H1 (cell line): ENCODE data around the gene NANOS2. TPM values are rescaled to one million over a fixed set of nuclear protein-coding genes. Genes with fewer than 3 reads are reported as not detected.

Experiments used
- CTCF ChIA-PET: fragments of 300-600 bp; sonication (Branson Sonifier 250); formaldehyde crosslinking; loops from one replicate; lab custom pipeline; 2021; ENCODE audit not compliant: partially characterized antibody; lab: Charles Lee
- POLR2A ChIA-PET: fragments of 300-600 bp; sonication (Branson Sonifier 250); formaldehyde crosslinking; loops from one replicate; lab custom pipeline; 2021; ENCODE audit warnings: inconsistent platforms; ENCODE audit not compliant: partially characterized antibody; lab: Charles Lee
- DNase-seq, 2 experiments: peaks; one replicate each; pipeline versions ENCODE4 v3.0.0 to v3.0.0-alpha.2; 2010 to 2022; ENCODE audit warnings: low spot score in 2 of 2, low read depth in 1 of 2, mixed read lengths in 1 of 2
- FAIRE-seq: peaks from 2 replicates; lab custom pipeline; 2011; peaks lifted over from hg19 to GRCh38; lab: Jason Lieb, UNC
- H2AFZ ChIP-seq: 2 replicates; pipeline ENCODE4 v1.8.1; 2012; ENCODE audit warnings: low read length, inconsistent platforms
- H2AK5ac ChIP-seq: 2 replicates; pipeline ENCODE4 v1.6.1; 2013; ENCODE audit warnings: low read depth, low read length
- H2BK120ac ChIP-seq: replicated peaks from 2 replicates; pipeline ENCODE3; 2013; ENCODE audit warnings: low read depth, low read length, inconsistent platforms
- H2BK12ac ChIP-seq: 2 replicates; pipeline ENCODE4 v1.6.1; 2013; ENCODE audit warnings: low read depth, low read length
- H2BK15ac ChIP-seq: 2 replicates; pipeline ENCODE4 v1.6.1; 2013; ENCODE audit warnings: low read length
- H2BK20ac ChIP-seq: 2 replicates; pipeline ENCODE4 v1.6.1; 2013; ENCODE audit warnings: low read length
- H2BK5ac ChIP-seq: 2 replicates; pipeline ENCODE4 v1.6.1; 2013; ENCODE audit warnings: low read depth, low read length
- H3K14ac ChIP-seq: 2 replicates; pipeline ENCODE4 v1.6.1; 2013; ENCODE audit warnings: inconsistent platforms; ENCODE audit not compliant: insufficient read length
- H3K18ac ChIP-seq: 2 replicates; pipeline ENCODE4 v1.6.1; 2013; ENCODE audit warnings: low read length; ENCODE audit errors: extremely low read depth
- H3K23ac ChIP-seq: 2 replicates; pipeline ENCODE4 v1.6.1; 2013; ENCODE audit warnings: inconsistent platforms; ENCODE audit not compliant: insufficient read length
- H3K23me2 ChIP-seq: 2 replicates; pipeline ENCODE4 v1.6.1; 2013; ENCODE audit warnings: low read depth, low read length
- H3K27ac ChIP-seq: 2 replicates; pipeline ENCODE4 v1.6.1; 2011; ENCODE audit warnings: low read depth, low read length, inconsistent platforms
- H3K27me3 ChIP-seq, 4 experiments: replicated peaks in 1 of 4; 1 replicate in 1 of 4; 2 replicates in 3 of 4; pipeline versions ENCODE4 v1.6.1 to v1.8.1; 2011 to 2013; ENCODE audit warnings: low read length in 3 of 4, mild to moderate bottlenecking in 3 of 4, inconsistent platforms in 2 of 4, mixed read lengths in 2 of 4, moderate library complexity in 1 of 4; ENCODE audit not compliant: control insufficient read depth in 3 of 4, insufficient read depth in 3 of 4; ENCODE audit errors: extremely low read depth in 1 of 4
- H3K36me3 ChIP-seq, 4 experiments: 2 replicates each; pipeline versions ENCODE4 v1.6.1 to v1.8.1; 2011 to 2013; ENCODE audit warnings: mild to moderate bottlenecking in 4 of 4, low read length in 3 of 4, moderate library complexity in 2 of 4, control low read depth in 1 of 4, inconsistent platforms in 1 of 4; ENCODE audit not compliant: insufficient read depth in 4 of 4, control insufficient read depth in 2 of 4
- H3K4ac ChIP-seq: replicated peaks from 2 replicates; pipeline ENCODE3; 2013; ENCODE audit warnings: low read length, low read depth, mixed read lengths, inconsistent platforms; ENCODE audit not compliant: insufficient read length
- H3K4me1 ChIP-seq, 4 experiments: replicated peaks in 1 of 4; 1 replicate in 1 of 4; 2 replicates in 3 of 4; pipeline versions ENCODE4 v1.6.1 to v1.8.1; 2011 to 2013; ENCODE audit warnings: low read length in 3 of 4, inconsistent platforms in 2 of 4, mixed read lengths in 1 of 4; ENCODE audit not compliant: insufficient read depth in 4 of 4, control insufficient read depth in 3 of 4
- H3K4me2 ChIP-seq, 2 experiments: 2 replicates each; pipeline versions ENCODE4 v1.6.1 to v1.8.1; 2011 to 2013; ENCODE audit warnings: low read depth in 2 of 2, low read length in 2 of 2, control low read depth in 1 of 2, inconsistent platforms in 1 of 2, mild to moderate bottlenecking in 1 of 2; ENCODE audit not compliant: insufficient read depth in 1 of 2
- H3K4me3 ChIP-seq, 4 experiments: fragments of 200-600, 300-600 bp in 1 of 4; sonication (generic), shearing (Covaris generic), sonication (Bioruptor Twin) in 1 of 4; 2 replicates each; pipeline versions ENCODE4 v1.5.1 to v1.8.1; 2011 to 2016; ENCODE audit warnings: low read length in 4 of 4, low read depth in 3 of 4, control low read depth in 2 of 4, inconsistent platforms in 2 of 4, mild to moderate bottlenecking in 2 of 4, mixed read lengths in 1 of 4, moderate library complexity in 1 of 4; ENCODE audit not compliant: insufficient read depth in 2 of 4; ENCODE audit errors: extremely low read depth in 1 of 4
- H3K56ac ChIP-seq: replicated peaks from 2 replicates; pipeline ENCODE3; 2013; ENCODE audit warnings: low read depth, mild to moderate bottlenecking, mixed read lengths, low read length, inconsistent platforms; ENCODE audit not compliant: insufficient read length
- H3K79me1 ChIP-seq: 2 replicates; pipeline ENCODE4 v1.6.1; 2013; ENCODE audit warnings: low read depth, low read length, control low read depth
- H3K79me2 ChIP-seq, 2 experiments: 2 replicates each; pipeline versions ENCODE4 v1.6.1 to v1.8.1; 2012 to 2013; ENCODE audit warnings: low read length in 2 of 2, mild to moderate bottlenecking in 2 of 2, inconsistent platforms in 1 of 2; ENCODE audit not compliant: insufficient read depth in 2 of 2, control insufficient read depth in 1 of 2
- H3K9ac ChIP-seq, 4 experiments: replicated peaks in 1 of 4; 1 replicate in 1 of 4; 2 replicates in 3 of 4; pipeline versions ENCODE4 v1.6.1 to v1.8.1; 2011 to 2013; ENCODE audit warnings: low read depth in 3 of 4, low read length in 3 of 4, control low read depth in 2 of 4, mild to moderate bottlenecking in 2 of 4, moderate library complexity in 2 of 4, inconsistent platforms in 1 of 4; ENCODE audit errors: extremely low read depth in 1 of 4
- H3K9me3 ChIP-seq, 2 experiments: 2 replicates each; pipeline versions ENCODE4 v1.6.1 to v1.8.1; 2012 to 2013; ENCODE audit warnings: mild to moderate bottlenecking in 2 of 2, moderate library complexity in 2 of 2, control low read depth in 1 of 2, inconsistent platforms in 1 of 2, low read depth in 1 of 2, low read length in 1 of 2, mixed read lengths in 1 of 2; ENCODE audit not compliant: insufficient read depth in 2 of 2
- H4K20me1 ChIP-seq, 2 experiments: replicated peaks in 1 of 2; 2 replicates each; pipeline versions ENCODE3 to v1.8.1; 2011 to 2013; ENCODE audit warnings: inconsistent platforms in 2 of 2, low read length in 2 of 2, mild to moderate bottlenecking in 1 of 2; ENCODE audit not compliant: insufficient read depth in 2 of 2, control insufficient read depth in 1 of 2
- H4K5ac ChIP-seq: 2 replicates; pipeline ENCODE4 v1.6.1; 2013; ENCODE audit warnings: low read length, low read depth, mixed read lengths, inconsistent platforms; ENCODE audit not compliant: insufficient read length
- H4K8ac ChIP-seq: 2 replicates; pipeline ENCODE4 v1.8.0; 2013; ENCODE audit warnings: mild to moderate bottlenecking, moderate library complexity, low read length, inconsistent platforms; ENCODE audit not compliant: insufficient read depth; ENCODE audit errors: extremely low read depth
- H4K91ac ChIP-seq: replicated peaks from 2 replicates; pipeline ENCODE3; 2013; ENCODE audit warnings: low read length, mixed read lengths, inconsistent platforms; ENCODE audit not compliant: insufficient read length
- ATF2 ChIP-seq: IDR thresholded peaks from 2 replicates; pipeline ENCODE4 v1.6.1; 2012; ENCODE audit warnings: low read length, inconsistent platforms
- ATF3 ChIP-seq: IDR thresholded peaks from 2 replicates; pipeline ENCODE4 v1.6.1; 2011; ENCODE audit warnings: low read depth, mild to moderate bottlenecking, low read length; ENCODE audit not compliant: insufficient read depth
- BCL11A ChIP-seq, 2 experiments: IDR thresholded peaks; one replicate each; pipeline ENCODE4 v1.6.1; 2011; ENCODE audit warnings: low read depth in 2 of 2, low read length in 2 of 2, mild to moderate bottlenecking in 2 of 2
- GABPA ChIP-seq: IDR thresholded peaks from 2 replicates; pipeline ENCODE4 v1.6.1; 2011; ENCODE audit warnings: mild to moderate bottlenecking, low read length, moderate library complexity, borderline replicate concordance; ENCODE audit not compliant: insufficient read depth
- KDM1A ChIP-seq: fragments of 200-600, 300-600 bp; sonication (generic); IDR thresholded peaks from 2 replicates; pipeline ENCODE4 v1.7.1; 2016; ENCODE audit warnings: mild to moderate bottlenecking, low read length, borderline replicate concordance
- MAFK ChIP-seq: IDR thresholded peaks from 2 replicates; pipeline ENCODE4 v1.6.1; 2012; ENCODE audit warnings: low read depth, mild to moderate bottlenecking, improper control_type of control experiment, low read length
- NANOG ChIP-seq: IDR thresholded peaks from 2 replicates; pipeline ENCODE4 v1.6.1; 2011; ENCODE audit warnings: low read length, low read depth, mild to moderate bottlenecking, inconsistent platforms; ENCODE audit not compliant: insufficient read depth, poor library complexity, severe bottlenecking
- RFX5 ChIP-seq: IDR thresholded peaks from 2 replicates; pipeline ENCODE4 v1.6.1; 2011; ENCODE audit warnings: low read depth, low read length, improper control_type of control experiment, borderline replicate concordance
- SIRT6 ChIP-seq: IDR thresholded peaks from one replicate; pipeline ENCODE4 v1.7.1; 2012; ENCODE audit warnings: low read length, inconsistent platforms
- TCF12 ChIP-seq: IDR thresholded peaks from 2 replicates; pipeline ENCODE4 v1.6.1; 2011; ENCODE audit warnings: low read depth, mild to moderate bottlenecking, low read length
- TEAD4 ChIP-seq: IDR thresholded peaks from 2 replicates; pipeline ENCODE4 v1.6.1; 2012; ENCODE audit warnings: low read depth, low read length, inconsistent platforms, mixed read lengths
- ZNF274 ChIP-seq: IDR thresholded peaks from 2 replicates; pipeline ENCODE4 v1.7.0; 2012; ENCODE audit warnings: low read length, borderline replicate concordance; ENCODE audit errors: extremely low read depth
- WGBS, 2 experiments: shearing (Covaris generic) in 1 of 2; methylation state at CpG; one replicate each; pipeline versions ENCODE4 v1.1.6 to v1.1.7; 2013 to 2015; ENCODE audit warnings: low lambda C conversion rate in 2 of 2, mixed read lengths in 2 of 2, inconsistent platforms in 1 of 2, low coverage in 1 of 2, missing lambda C conversion rate in 1 of 2; ENCODE audit not compliant: insufficient replicate concordance in 2 of 2, insufficient coverage in 1 of 2, insufficient read length in 1 of 2; ENCODE audit errors: extremely low coverage in 1 of 2, missing lambda C conversion rate in 1 of 2; 5-methylcytosine and 5-hydroxymethylcytosine counted together
- polyA plus RNA-seq, 7 experiments: library from polyadenylated mRNA; depleted of rRNA in 3 of 7; stranded (reverse) in 5 of 7; unstranded in 2 of 7; fragments of >200 nt in 5 of 7; fragments of 200-250 nt in 2 of 7; gene quantifications; 1 replicate in 5 of 7; 2 replicates in 1 of 7; 4 replicates in 1 of 7; pipeline versions ENCODE4 v1.2.1 to v1.2.3, GENCODE V29; 2011 to 2013; ENCODE audit warnings: missing spikeins in 2 of 7, mixed read lengths in 2 of 7
- total RNA-seq: library from RNA; stranded (reverse); fragmentation: NEBNext Ultra II Directional; extraction: Animal tissue kit (Norgen Biotek cat#: 25700); gene quantifications from 2 replicates; pipeline ENCODE4 v1.2.1, GENCODE V29; 2021

The NANOS2 gene
- total and polyA plus RNA-seq, 2 of the 8 experiments (the other 6 are each of a cell fraction or from before 2014, with no cell fraction given): 0.20 TPM; not detected in 1

- no peak overlapping the region for H2AFZ ChIP-seq
- no peak overlapping the region for H3K4ac ChIP-seq
- no peak overlapping the region for H3K27ac ChIP-seq
- no peak overlapping the region for H2BK120ac ChIP-seq
- no peak overlapping the region for H3K14ac ChIP-seq
- no peak overlapping the region for H3K4me3 ChIP-seq
- no peak overlapping the region for H3K56ac ChIP-seq
- WGBS, 2 experiments: 85% methylated on average over 19 of the region's 19 CpGs; no CpG with 5 or more reads in 1 of the 2 experiments
- H4K91ac ChIP-seq: no peak overlapping the region
- no peak overlapping the region; the same call in 1 of the 2 replicates for H2BK5ac ChIP-seq
- no peak overlapping the region for H3K4me2 ChIP-seq
- H4K5ac ChIP-seq: no peak overlapping the region
- H3K36me3 ChIP-seq: peaks cover 0 to 5% (median 0%) of the 10 kb centered on the region in 4 experiments; a peak in 2 of 8 replicates
- H4K20me1 ChIP-seq: peaks cover 0 to 2% of the 10 kb centered on the region in 2 experiments
- H3K4me1 ChIP-seq: peaks cover 0 to 3% (median 0%) of the 10 kb centered on the region in 4 experiments; a peak in 2 of 7 replicates
- no peak overlapping the region for H2BK15ac ChIP-seq
- no peaks in the 10 kb centered on the region for H3K23me2 ChIP-seq
- peak overlapping the region; percentile 33; the same call in 1 of the 2 replicates for H2BK12ac ChIP-seq
- no peak overlapping the region for H2AK5ac ChIP-seq
- H3K18ac ChIP-seq: no peak overlapping the region
- H3K23ac ChIP-seq: no peak overlapping the region
- ChIA-PET POLR2A (no interaction called here), CTCF (no interaction called here)
- H3K79me1 ChIP-seq: no peaks in the 10 kb centered on the region
- DNase-seq (no peak), FAIRE-seq (no peak)
- no peak overlapping the region for H4K8ac ChIP-seq
- H3K79me2 ChIP-seq: no peaks in the 10 kb centered on the region
- H3K9me3 ChIP-seq: no peaks in the 10 kb centered on the region
- no peak overlapping the region for H2BK20ac ChIP-seq
- H3K9ac ChIP-seq: no peak overlapping the region
- 0 out of 7 replicates have a peak, but pooled peaks cover 0 to 2% (median 0%) of the 10 kb centered on the region in 4 experiments for H3K27me3 ChIP-seq
- TF ChIP-seq MAFK (no peak), SIRT6 (no peak), BCL11A (IDR thresholded peaks at IDR 0.05; ENCODE audit: low read depth in 2 of 2, low read length in 2 of 2) (no peak), TCF12 (no peak), ATF2 (no peak), TEAD4 (no peak), ZNF274 (no peak), RFX5 (no peak), ATF3 (no peak), KDM1A (no peak), GABPA (no peak), NANOG (no peak)
Observed at GRCh38 chr19:45935267-45935666, 20.7 kb upstream of the NANOS2 start.
